ENCODE results near the gene HSPA12B.

Gene HSPA12B

GRCh38 chr20:3689978-3690377 lies 42.5 kb upstream of the HSPA12B start:
- no peaks in the 10 kb centered on the region; the same call in 1 of the 2 replicates for H3K4me1 ChIP-seq (ENCODE audit: control insufficient read depth, insufficient read depth, low read length)
- ChIA-PET POLR2A (no interaction called here), CTCF (interaction anchor here (2.9 kb wide), 1 partner anchor 21 kb away, joined by 13 read pairs; no protein-coding TSS in a partner anchor)
- H3K36me3 ChIP-seq (ENCODE audit: control insufficient read depth in 2 of 2, insufficient read depth in 1 of 2, low read length in 2 of 2): no peaks in the 10 kb centered on the region
- H3K4me3 ChIP-seq (ENCODE audit: low read depth, low read length): no peak overlapping the region
- TF ChIP-seq REPIN1 (tag by site-specific recombination; IDR thresholded peaks at IDR 0.05; ENCODE audit: low read depth) (no peak), ZNF175 (tag by site-specific recombination; IDR thresholded peaks at IDR 0.05) (no peak), SP2 (tag by site-specific recombination; IDR thresholded peaks at IDR 0.05) (no peak), ZNF26 (tag by site-specific recombination; IDR thresholded peaks at IDR 0.05) (no peak), KLF7 (tag by site-specific recombination; IDR thresholded peaks at IDR 0.05; ENCODE audit: borderline replicate concordance) (no peak), ZNF391 (tag by site-specific recombination; IDR thresholded peaks at IDR 0.05; ENCODE audit: borderline replicate concordance, low read depth) (no peak), ZNF600 (tag by site-specific recombination; IDR thresholded peaks at IDR 0.05) (no peak), ZBTB49 (tag by site-specific recombination; IDR thresholded peaks at IDR 0.05; ENCODE audit: low read depth) (no peak), ZNF311 (tag by site-specific recombination; IDR thresholded peaks at IDR 0.05; ENCODE audit: borderline replicate concordance) (no peak)
- TF ChIP-seq, protein P1, sequence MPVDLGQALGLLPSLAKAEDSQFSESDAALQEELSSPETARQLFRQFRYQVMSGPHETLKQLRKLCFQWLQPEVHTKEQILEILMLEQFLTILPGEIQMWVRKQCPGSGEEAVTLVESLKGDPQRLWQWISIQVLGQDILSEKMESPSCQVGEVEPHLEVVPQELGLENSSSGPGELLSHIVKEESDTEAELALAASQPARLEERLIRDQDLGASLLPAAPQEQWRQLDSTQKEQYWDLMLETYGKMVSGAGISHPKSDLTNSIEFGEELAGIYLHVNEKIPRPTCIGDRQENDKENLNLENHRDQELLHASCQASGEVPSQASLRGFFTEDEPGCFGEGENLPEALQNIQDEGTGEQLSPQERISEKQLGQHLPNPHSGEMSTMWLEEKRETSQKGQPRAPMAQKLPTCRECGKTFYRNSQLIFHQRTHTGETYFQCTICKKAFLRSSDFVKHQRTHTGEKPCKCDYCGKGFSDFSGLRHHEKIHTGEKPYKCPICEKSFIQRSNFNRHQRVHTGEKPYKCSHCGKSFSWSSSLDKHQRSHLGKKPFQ (tag by site-specific recombination; IDR thresholded peaks at IDR 0.05): no peak
- TF ChIP-seq, protein P2, sequence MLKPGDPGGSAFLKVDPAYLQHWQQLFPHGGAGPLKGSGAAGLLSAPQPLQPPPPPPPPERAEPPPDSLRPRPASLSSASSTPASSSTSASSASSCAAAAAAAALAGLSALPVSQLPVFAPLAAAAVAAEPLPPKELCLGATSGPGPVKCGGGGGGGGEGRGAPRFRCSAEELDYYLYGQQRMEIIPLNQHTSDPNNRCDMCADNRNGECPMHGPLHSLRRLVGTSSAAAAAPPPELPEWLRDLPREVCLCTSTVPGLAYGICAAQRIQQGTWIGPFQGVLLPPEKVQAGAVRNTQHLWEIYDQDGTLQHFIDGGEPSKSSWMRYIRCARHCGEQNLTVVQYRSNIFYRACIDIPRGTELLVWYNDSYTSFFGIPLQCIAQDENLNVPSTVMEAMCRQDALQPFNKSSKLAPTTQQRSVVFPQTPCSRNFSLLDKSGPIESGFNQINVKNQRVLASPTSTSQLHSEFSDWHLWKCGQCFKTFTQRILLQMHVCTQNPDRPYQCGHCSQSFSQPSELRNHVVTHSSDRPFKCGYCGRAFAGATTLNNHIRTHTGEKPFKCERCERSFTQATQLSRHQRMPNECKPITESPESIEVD (tag by site-specific recombination; IDR thresholded peaks at IDR 0.05): no peak
- TF ChIP-seq, protein P3, sequence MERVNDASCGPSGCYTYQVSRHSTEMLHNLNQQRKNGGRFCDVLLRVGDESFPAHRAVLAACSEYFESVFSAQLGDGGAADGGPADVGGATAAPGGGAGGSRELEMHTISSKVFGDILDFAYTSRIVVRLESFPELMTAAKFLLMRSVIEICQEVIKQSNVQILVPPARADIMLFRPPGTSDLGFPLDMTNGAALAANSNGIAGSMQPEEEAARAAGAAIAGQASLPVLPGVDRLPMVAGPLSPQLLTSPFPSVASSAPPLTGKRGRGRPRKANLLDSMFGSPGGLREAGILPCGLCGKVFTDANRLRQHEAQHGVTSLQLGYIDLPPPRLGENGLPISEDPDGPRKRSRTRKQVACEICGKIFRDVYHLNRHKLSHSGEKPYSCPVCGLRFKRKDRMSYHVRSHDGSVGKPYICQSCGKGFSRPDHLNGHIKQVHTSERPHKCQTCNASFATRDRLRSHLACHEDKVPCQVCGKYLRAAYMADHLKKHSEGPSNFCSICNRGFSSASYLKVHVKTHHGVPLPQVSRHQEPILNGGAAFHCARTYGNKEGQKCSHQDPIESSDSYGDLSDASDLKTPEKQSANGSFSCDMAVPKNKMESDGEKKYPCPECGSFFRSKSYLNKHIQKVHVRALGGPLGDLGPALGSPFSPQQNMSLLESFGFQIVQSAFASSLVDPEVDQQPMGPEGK (tag by site-specific recombination; IDR thresholded peaks at IDR 0.05): no peak
- H3K27ac ChIP-seq (ENCODE audit: extremely low read depth, low read depth, low read length): no peak overlapping the region
- H3K9me3 ChIP-seq (ENCODE audit: control insufficient read depth, insufficient read depth, low read depth, low read length): no peaks in the 10 kb centered on the region

GRCh38 chr20:3690413-3690812 lies 42.1 kb upstream of the HSPA12B start:
- TF ChIP-seq ZNF114 (tag by site-specific recombination; IDR thresholded peaks at IDR 0.05) (no peak), ZNF248 (tag by site-specific recombination; IDR thresholded peaks at IDR 0.05) (no peak), ZNF521 (tag by site-specific recombination; IDR thresholded peaks at IDR 0.05) (no peak), ZNF623 (tag by site-specific recombination; IDR thresholded peaks at IDR 0.05) (no peak)
- TF ChIP-seq, protein P4, sequence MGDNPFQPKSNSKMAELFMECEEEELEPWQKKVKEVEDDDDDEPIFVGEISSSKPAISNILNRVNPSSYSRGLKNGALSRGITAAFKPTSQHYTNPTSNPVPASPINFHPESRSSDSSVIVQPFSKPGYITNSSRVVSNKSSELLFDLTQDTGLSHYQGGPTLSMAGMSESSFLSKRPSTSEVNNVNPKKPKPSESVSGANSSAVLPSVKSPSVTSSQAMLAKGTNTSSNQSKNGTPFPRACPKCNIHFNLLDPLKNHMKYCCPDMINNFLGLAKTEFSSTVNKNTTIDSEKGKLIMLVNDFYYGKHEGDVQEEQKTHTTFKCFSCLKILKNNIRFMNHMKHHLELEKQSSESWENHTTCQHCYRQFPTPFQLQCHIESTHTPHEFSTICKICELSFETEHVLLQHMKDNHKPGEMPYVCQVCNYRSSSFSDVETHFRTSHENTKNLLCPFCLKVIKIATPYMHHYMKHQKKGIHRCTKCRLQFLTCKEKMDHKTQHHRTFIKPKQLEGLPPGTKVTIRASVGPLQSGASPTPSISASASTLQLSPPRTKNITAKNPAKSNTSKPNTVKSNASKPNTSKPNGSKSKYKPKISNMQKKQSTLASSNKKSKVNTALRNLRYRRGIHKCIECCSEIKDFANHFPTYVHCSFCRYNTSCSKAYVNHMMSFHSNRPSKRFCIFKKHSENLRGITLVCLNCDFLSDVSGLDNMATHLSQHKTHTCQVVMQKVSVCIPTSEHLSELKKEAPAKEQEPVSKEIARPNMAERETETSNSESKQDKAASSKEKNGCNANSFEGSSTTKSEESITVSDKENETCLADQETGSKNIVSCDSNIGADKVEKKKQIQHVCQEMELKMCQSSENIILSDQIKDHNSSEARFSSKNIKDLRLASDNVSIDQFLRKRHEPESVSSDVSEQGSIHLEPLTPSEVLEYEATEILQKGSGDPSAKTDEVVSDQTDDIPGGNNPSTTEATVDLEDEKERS (tag by site-specific recombination; IDR thresholded peaks at IDR 0.05): no peak
- ChIA-PET POLR2A (interaction anchor here (0.7 kb wide), 1 partner anchor 128 kb away, joined by 8 read pairs; no protein-coding TSS in a partner anchor), CTCF (interaction anchor here (2.9 kb wide), 1 partner anchor 20 kb away, joined by 13 read pairs; no protein-coding TSS in a partner anchor)

More at GRCh38 chr20:3690413-3690812, 42.1 kb upstream of the HSPA12B start:
- Histone ChIP-seq H3K36me3 (ENCODE audit: control insufficient read depth in 2 of 2, insufficient read depth in 1 of 2, low read length in 2 of 2) (no peaks in the 10 kb centered on the region), H3K4me3 (ENCODE audit: low read depth, low read length) (no peak overlapping the region), H3K27ac (ENCODE audit: extremely low read depth, low read depth, low read length) (no peak overlapping the region), H3K9me3 (ENCODE audit: control insufficient read depth, insufficient read depth, low read depth, low read length) (no peaks in the 10 kb centered on the region), H3K4me1 (ENCODE audit: control insufficient read depth, insufficient read depth, low read length) (no peaks in the 10 kb centered on the region; the same call in 1 of the 2 replicates)
